CD8-positive, alpha-beta memory T cell (primary cell): ENCODE data around the gene SCAP. TPM values are rescaled to one million over a fixed set of nuclear protein-coding genes. Genes with fewer than 3 reads are reported as not detected.

Experiments
- CTCF ChIA-PET: fragments of 350-600 bp; sonication (Branson Sonifier 250); formaldehyde crosslinking; loops from one replicate; lab custom pipeline; 2021; ENCODE audit warnings: antibody characterized with exemption; lab: Charles Lee
- POLR2A ChIA-PET: fragments of 350-600 bp; sonication (Branson Sonifier 250); formaldehyde crosslinking; loops from one replicate; lab custom pipeline; 2021; ENCODE audit warnings: antibody characterized with exemption; lab: Charles Lee
- DNase-seq, 5 donors: peaks; one replicate each; pipeline versions ENCODE4 v3.0.0 to v3.0.0-alpha.2; 2020 to 2022; ENCODE audit warnings: mixed read lengths in 1 of 5
- H3K27ac ChIP-seq: one replicate; pipeline ENCODE4 v1.7.0; 2013; ENCODE audit warnings: low read depth, mild to moderate bottlenecking, low read length, moderate library complexity
- H3K27me3 ChIP-seq: 2 replicates; pipeline ENCODE4 v1.7.0; 2013; ENCODE audit warnings: low read length, mild to moderate bottlenecking; ENCODE audit not compliant: insufficient read depth, poor library complexity, severe bottlenecking
- H3K36me3 ChIP-seq: 2 replicates; pipeline ENCODE4 v1.7.0; 2013; ENCODE audit warnings: mild to moderate bottlenecking, low read length, moderate library complexity; ENCODE audit not compliant: insufficient read depth
- H3K4me1 ChIP-seq: 2 replicates; pipeline ENCODE4 v1.7.0; 2013; ENCODE audit warnings: mild to moderate bottlenecking, low read length, moderate library complexity; ENCODE audit not compliant: insufficient read depth
- H3K4me3 ChIP-seq: 2 replicates; pipeline ENCODE4 v1.7.0; 2013; ENCODE audit warnings: mild to moderate bottlenecking, low read length
- H3K9me3 ChIP-seq: 2 replicates; pipeline ENCODE4 v1.7.0; 2013; ENCODE audit warnings: mild to moderate bottlenecking, low read length
- H3K27ac Mint-ChIP-seq, 8 donors: one replicate each; pipeline ENCODE4 v1.8.0; 2020 to 2021; ENCODE audit warnings: mixed read lengths in 8 of 8, mild to moderate bottlenecking in 6 of 8, inconsistent platforms in 3 of 8, moderate library complexity in 3 of 8
- H3K27me3 Mint-ChIP-seq, 2 donors: one replicate each; pipeline ENCODE4 v1.8.0; 2020 to 2021; ENCODE audit warnings: mixed read lengths in 2 of 2, mild to moderate bottlenecking in 1 of 2, moderate library complexity in 1 of 2
- H3K36me3 Mint-ChIP-seq, 3 donors: one replicate each; pipeline ENCODE4 v1.8.0; 2020 to 2021; ENCODE audit warnings: mixed read lengths in 3 of 3, inconsistent platforms in 1 of 3, mild to moderate bottlenecking in 1 of 3
- H3K4me1 Mint-ChIP-seq, 3 donors: one replicate each; pipeline ENCODE4 v1.8.0; 2020 to 2021; ENCODE audit warnings: mixed read lengths in 3 of 3, inconsistent platforms in 1 of 3, mild to moderate bottlenecking in 1 of 3
- H3K4me3 Mint-ChIP-seq, 7 donors: one replicate each; pipeline ENCODE4 v1.8.0; 2020 to 2021; ENCODE audit warnings: mixed read lengths in 7 of 7, mild to moderate bottlenecking in 6 of 7, moderate library complexity in 4 of 7, inconsistent platforms in 2 of 7
- H3K9me3 Mint-ChIP-seq, 5 donors: one replicate each; pipeline ENCODE4 v1.8.0; 2020 to 2022; ENCODE audit warnings: mixed read lengths in 5 of 5, mild to moderate bottlenecking in 3 of 5, moderate library complexity in 2 of 5, inconsistent platforms in 1 of 5
- polyA plus RNA-seq: library from polyadenylated mRNA; unstranded; fragments of 300-500 nt; fragmentation: Illumina TruSeq; gene quantifications from one replicate; pipeline ENCODE4 v1.2.3, GENCODE V29; 2021
- total RNA-seq, 2 experiments: library from RNA; stranded (reverse); gene quantifications; one replicate each; pipeline ENCODE4 v1.2.3, GENCODE V29; 2021

Gene SCAP
- total RNA-seq (10 to 100 TPM; 66.4 to 73.4 TPM), polyA plus RNA-seq (60.3 TPM)

DNA sequence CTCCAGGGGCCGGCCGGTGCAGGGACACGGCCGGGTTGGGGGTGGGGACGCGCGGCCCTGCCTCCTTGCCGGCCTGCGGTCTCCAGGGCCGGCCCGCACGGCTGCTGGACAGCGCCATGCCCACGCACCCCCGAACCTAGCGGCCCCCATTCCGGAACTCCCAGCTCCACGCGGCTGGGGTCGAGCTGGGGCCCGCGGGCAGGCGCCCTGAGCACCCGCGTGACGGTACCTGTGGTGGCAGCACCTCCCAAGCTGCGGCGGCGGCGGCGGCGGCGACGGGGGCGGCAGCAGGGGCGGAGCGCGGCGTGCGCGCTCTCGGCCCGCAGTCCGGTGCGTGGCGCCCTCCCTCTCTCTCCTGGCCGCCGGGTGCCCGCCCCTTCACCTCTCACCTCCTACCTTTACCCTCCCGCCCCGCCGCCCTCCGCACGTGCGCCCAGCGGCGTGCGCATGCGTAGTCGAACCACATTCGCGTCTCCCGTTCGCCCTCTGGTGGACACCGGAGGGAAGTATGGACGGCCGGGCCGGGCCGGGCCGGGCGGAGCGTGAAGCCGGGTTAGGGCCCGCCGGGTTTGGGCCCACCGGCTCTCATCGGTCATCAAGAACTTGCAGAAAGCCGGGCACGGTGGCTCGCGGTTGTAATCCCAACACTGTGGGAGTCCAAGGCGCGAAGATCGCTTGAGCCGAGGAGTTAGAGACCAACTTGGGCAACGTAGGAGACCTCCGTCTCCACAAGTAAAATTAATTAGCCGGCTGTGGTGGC lies at the start of gene SCAP:
TSS of gene SCAP (minus strand) at position 372 of the 760 bp plus-strand sequence. CDS start 32,948 bp downstream, outside the sequence.
- Mint-ChIP-seq H3K4me3 (peak within 1 kb of the TSS; percentile 85 to 96 (median 91)), H3K36me3 (peaks cover 0 to 3% (median 2%) of the 10 kb centered on the region in 3 donors), H3K27ac (peak within 1 kb of the TSS; percentile 88 to 98 (median 94)), H3K27me3 (no peaks in the 10 kb centered on the region), H3K4me1 (peaks cover 30 to 50% (median 38%) of the 10 kb centered on the region in 3 donors), H3K9me3 (no peaks in the 10 kb centered on the region)
- peak within 1 kb of the TSS; percentile 87 for H3K27ac ChIP-seq
- H3K36me3 ChIP-seq = no peaks in the 10 kb centered on the region
- peak; percentile 94 to 96 (median 94) for DNase-seq
- H3K4me3 ChIP-seq = peak within 1 kb of the TSS; percentile 73
- H3K9me3 ChIP-seq = no peaks in the 10 kb centered on the region
- no peaks in the 10 kb centered on the region for H3K27me3 ChIP-seq
- POLR2A ChIA-PET = interaction anchor here (0.6 to 1.0 kb wide), 2 partner anchors 54 to 311 kb away, joined by 3 to 4 read pairs; no protein-coding TSS in a partner anchor
- CTCF ChIA-PET = interaction anchor here (0.7 to 4.9 kb wide), 7 partner anchors 19 to 349 kb away, joined by 3 to 43 read pairs (median 4); no protein-coding TSS in a partner anchor
- H3K4me1 ChIP-seq = peaks cover 33% of the 10 kb centered on the region

DNA sequence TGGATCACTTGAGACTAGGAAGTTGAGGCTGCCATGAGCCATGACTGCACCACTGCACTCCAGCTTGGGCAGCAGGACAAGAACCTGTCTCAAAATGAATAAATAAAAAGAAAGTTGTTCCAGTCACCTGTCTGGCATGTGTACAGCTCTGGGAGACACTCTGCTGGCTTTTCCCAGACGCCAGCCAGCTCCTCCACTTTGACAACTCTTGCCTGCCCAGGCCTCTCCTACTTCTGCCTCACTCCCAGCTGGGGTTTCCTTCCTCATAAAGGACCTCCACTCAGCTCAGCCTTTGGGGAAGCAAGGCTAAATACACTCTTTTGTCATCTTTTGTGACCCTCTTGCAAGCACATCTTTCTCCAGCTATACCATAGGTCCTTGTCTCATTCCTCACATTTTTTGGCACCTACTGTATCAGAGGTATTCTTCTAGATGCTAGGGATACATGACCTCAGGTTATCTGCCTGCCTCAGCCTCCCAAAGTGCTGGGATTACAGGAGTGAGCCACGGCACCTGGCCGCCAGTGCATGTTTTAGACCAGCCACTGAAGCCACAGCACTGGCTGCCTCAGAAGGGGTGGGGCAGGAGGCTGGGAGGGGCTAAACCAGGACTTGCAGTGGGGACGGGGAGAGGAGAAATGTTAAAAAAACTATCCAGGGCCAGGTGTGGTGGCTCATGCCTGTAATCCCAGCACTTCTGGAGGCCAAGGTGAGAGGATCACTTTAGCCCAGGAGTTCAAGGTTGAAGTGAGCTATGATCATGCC lies 47.8 kb upstream of the SCAP start:
- POLR2A ChIA-PET = interaction anchor here (2.0 kb wide), 1 partner anchor 266 kb away, joined by 5 read pairs; no protein-coding TSS in a partner anchor

DNA sequence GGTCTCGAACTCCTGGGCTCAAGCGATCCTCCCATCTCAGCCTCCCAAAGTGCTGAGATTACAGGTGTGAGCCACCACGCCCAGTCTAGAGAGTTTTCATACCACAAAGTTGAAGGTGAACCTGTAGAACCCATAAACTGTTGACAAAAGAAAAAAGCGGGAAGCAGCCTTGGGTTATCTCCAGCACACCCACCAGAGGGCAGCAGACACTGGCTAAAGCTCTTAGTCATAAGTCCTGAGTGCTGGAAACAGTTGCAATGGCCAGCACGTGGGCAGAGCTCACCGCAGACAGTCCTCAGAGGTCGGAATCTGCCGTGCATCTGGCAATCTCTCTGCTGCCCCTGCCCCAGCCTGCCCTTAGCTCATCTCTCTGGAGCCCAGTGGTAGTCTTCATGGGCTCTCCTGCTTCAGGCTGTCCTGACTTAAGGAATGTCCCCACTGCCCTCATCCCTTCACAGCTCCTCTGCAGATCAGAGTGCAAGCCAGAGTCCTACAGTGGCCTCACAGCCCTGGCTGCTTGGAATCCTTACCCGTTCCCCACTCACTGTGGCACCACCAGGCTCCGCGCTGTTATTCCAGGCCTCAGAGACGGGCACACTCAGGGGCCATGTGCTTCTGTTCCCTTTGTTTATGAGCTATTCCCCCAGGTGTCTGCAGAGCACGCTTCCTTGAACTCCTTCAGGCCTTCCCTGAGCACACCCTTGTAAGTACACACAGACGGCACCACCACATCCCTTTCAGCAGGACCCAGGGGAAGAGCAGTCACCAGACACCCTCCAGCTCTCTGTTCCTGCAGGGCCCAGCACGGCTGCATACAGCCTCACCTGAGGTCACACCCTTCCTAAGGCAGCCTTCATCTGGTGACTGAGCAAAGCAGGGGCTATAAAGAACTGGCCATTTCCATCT lies 46.6 kb upstream of the SCAP start:
- peaks cover 5% of the 10 kb centered on the region for H3K4me1 ChIP-seq
- peaks cover 0 to 1% (median 0%) of the 10 kb centered on the region in 5 donors for H3K9me3 Mint-ChIP-seq
- ChIA-PET POLR2A (interaction anchor here (0.6 to 2.0 kb wide), 2 partner anchors 23 to 267 kb away, joined by 5 to 7 read pairs; no protein-coding TSS in a partner anchor), CTCF (interaction anchor here (0.7 to 4.2 kb wide), 13 partner anchors 9 to 301 kb away, joined by 3 to 70 read pairs (median 3); partner anchors contain the start of genes DHX30, ELP6 and SCAP)
- no peaks in the 10 kb centered on the region for H3K36me3 ChIP-seq
- H3K27ac Mint-ChIP-seq = peak overlapping the region in 3 of 8 donors; percentile 26 to 75 (median 73)
- peak; percentile 55 to 77 (median 60) for DNase-seq
- H3K36me3 Mint-ChIP-seq = no peaks in the 10 kb centered on the region
- no peaks in the 10 kb centered on the region for H3K27me3 ChIP-seq
- H3K27ac ChIP-seq = no peak overlapping the region
- peaks cover 0 to 3% of the 10 kb centered on the region in 2 donors for H3K27me3 Mint-ChIP-seq
- H3K4me3 Mint-ChIP-seq = no peak overlapping the region
- no peak overlapping the region for H3K4me3 ChIP-seq
- no peaks in the 10 kb centered on the region for H3K4me1 Mint-ChIP-seq
- H3K9me3 ChIP-seq = no peaks in the 10 kb centered on the region

More for the DNA sequence above, 47.8 kb upstream of the SCAP start:
- peaks cover 5% of the 10 kb centered on the region for H3K4me1 ChIP-seq
- DNase-seq = no peak
- no peaks in the 10 kb centered on the region for H3K27me3 ChIP-seq
- H3K27ac Mint-ChIP-seq = peak overlapping the region in 1 of 8 donors; percentile 89
- H3K4me1 Mint-ChIP-seq = no peaks in the 10 kb centered on the region
- CTCF ChIA-PET = interaction anchor here (1.6 to 4.2 kb wide), 5 partner anchors 10 to 278 kb away, joined by 5 to 70 read pairs (median 13); partner anchors contain the start of genes DHX30, ELP6 and SCAP
- no peaks in the 10 kb centered on the region for H3K9me3 ChIP-seq
- H3K4me3 ChIP-seq = no peak overlapping the region
- H3K4me3 Mint-ChIP-seq = no peak overlapping the region
- peaks cover 0 to 5% (median 0%) of the 10 kb centered on the region in 3 donors for H3K36me3 Mint-ChIP-seq
- no peaks in the 10 kb centered on the region for H3K27me3 Mint-ChIP-seq
- H3K36me3 ChIP-seq = no peaks in the 10 kb centered on the region
- H3K27ac ChIP-seq = no peak overlapping the region
- H3K9me3 Mint-ChIP-seq = peaks cover 5 to 7% (median 5%) of the 10 kb centered on the region in 5 donors

- Mint-ChIP-seq H3K9me3 (no peaks in the 10 kb centered on the region), H3K4me3 (no peak overlapping the region), H3K36me3 (no peaks in the 10 kb centered on the region), H3K27me3 (peaks cover 0 to 3% of the 10 kb centered on the region in 2 donors), H3K27ac (no peak overlapping the region), H3K4me1 (no peaks in the 10 kb centered on the region)
- Histone ChIP-seq H3K27ac (no peak overlapping the region), H3K36me3 (no peaks in the 10 kb centered on the region), H3K9me3 (no peaks in the 10 kb centered on the region), H3K4me1 (peaks cover 5% of the 10 kb centered on the region), H3K4me3 (no peak overlapping the region), H3K27me3 (no peaks in the 10 kb centered on the region)
- POLR2A ChIA-PET = no interaction called here
- CTCF ChIA-PET = interaction anchor here (1.0 to 4.2 kb wide), 4 partner anchors 99 to 469 kb away, joined by 3 to 70 read pairs (median 4); no protein-coding TSS in a partner anchor
- DNase-seq = no peak
Measured at GRCh38 chr3:47520756-47521155, 45.0 kb upstream of the SCAP start.

GRCh38 chr3:47517937-47518336 lies 42.2 kb upstream of the SCAP start:
- Mint-ChIP-seq H3K4me3 (no peak overlapping the region), H3K9me3 (peaks cover 0 to 2% (median 0%) of the 10 kb centered on the region in 5 donors), H3K27ac (peak overlapping the region in 1 of 8 donors; percentile 43), H3K27me3 (peaks cover 3% of the 10 kb centered on the region in 2 donors), H3K36me3 (peaks cover 0 to 6% (median 0%) of the 10 kb centered on the region in 3 donors), H3K4me1 (peaks cover 5 to 11% (median 8%) of the 10 kb centered on the region in 3 donors)
- CTCF ChIA-PET = interaction anchor here (0.6 to 2.5 kb wide), 3 partner anchors 97 to 307 kb away, joined by 3 to 7 read pairs (median 3); no protein-coding TSS in a partner anchor
- POLR2A ChIA-PET = no interaction called here
- H3K4me3 ChIP-seq = no peak overlapping the region
- peaks cover 5% of the 10 kb centered on the region for H3K4me1 ChIP-seq
- H3K36me3 ChIP-seq = no peaks in the 10 kb centered on the region
- no peaks in the 10 kb centered on the region for H3K9me3 ChIP-seq
- no peaks in the 10 kb centered on the region for H3K27me3 ChIP-seq
- DNase-seq = no peak
- no peak overlapping the region for H3K27ac ChIP-seq

DNA sequence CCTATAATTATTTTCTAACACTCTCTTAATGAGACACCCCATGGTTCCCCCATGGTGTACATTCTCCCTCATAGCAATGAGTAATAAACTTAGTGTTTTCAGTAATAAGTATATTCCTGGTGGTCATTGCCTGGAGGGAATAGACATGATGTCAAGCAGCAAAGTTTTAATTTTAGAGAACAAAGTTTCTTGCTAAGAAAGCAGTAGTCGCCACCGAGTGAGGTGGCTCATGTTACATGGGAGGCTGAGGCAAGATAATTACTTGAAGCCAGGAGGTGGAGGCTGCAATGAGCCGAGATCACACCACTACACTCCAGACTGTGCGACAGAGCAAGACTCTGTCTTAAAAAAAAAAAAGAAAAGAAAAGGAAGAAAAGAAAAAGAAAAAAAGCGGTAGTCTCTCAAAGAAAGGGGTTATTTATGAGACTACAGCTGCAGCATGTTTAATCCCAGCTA lies 40.2 kb upstream of the SCAP start:
- CTCF ChIA-PET = interaction anchor here (1.5 to 2.5 kb wide), 2 partner anchors 265 to 273 kb away, joined by 3 to 7 read pairs; partner anchors contain the start of gene SMARCC1
- H3K9me3 Mint-ChIP-seq = peaks cover 0 to 2% (median 0%) of the 10 kb centered on the region in 5 donors
- peak overlapping the region in 2 of 7 donors; percentile 68 to 70 for H3K4me3 Mint-ChIP-seq

More for the DNA sequence above, 40.2 kb upstream of the SCAP start:
- Histone ChIP-seq H3K27me3 (no peaks in the 10 kb centered on the region), H3K9me3 (no peaks in the 10 kb centered on the region), H3K36me3 (peaks cover 1% of the 10 kb centered on the region), H3K4me1 (peaks cover 15% of the 10 kb centered on the region), H3K27ac (no peak overlapping the region), H3K4me3 (no peak overlapping the region)
- POLR2A ChIA-PET = interaction anchor here (0.7 kb wide), 1 partner anchor 286 kb away, joined by 3 read pairs; no protein-coding TSS in a partner anchor
- Mint-ChIP-seq H3K4me1 (peaks cover 23 to 28% (median 24%) of the 10 kb centered on the region in 3 donors), H3K27me3 (peaks cover 3% of the 10 kb centered on the region in 2 donors), H3K36me3 (peaks cover 0 to 18% (median 0%) of the 10 kb centered on the region in 3 donors), H3K27ac (peak overlapping the region in 3 of 8 donors; percentile 42 to 95 (median 84))
- DNase-seq = no peak
